ENCODE results near the gene ATF1. TPM values are rescaled to one million over a fixed set of nuclear protein-coding genes. Genes with fewer than 3 reads are reported as not detected.

Gene ATF1
- total RNA-seq (2021; fragmentation: NEBNext Ultra II Directional; extraction: Animal tissue kit (Norgen Biotek cat#: 25700)): 41.6 and 41.8 TPM in 2 replicates
- 16.7 and 23.2 TPM in 2 replicates for polyA plus RNA-seq (2011; rRNA removed)
- polyA plus RNA-seq (2011; cell fraction: cytosol; rRNA removed): 30.0 TPM
- 45.4 TPM for polyA plus RNA-seq (2011; cell fraction: nucleus; rRNA removed)
- 31.7 to 39.7 TPM (median 36.8 TPM) in 4 replicates for polyA plus RNA-seq (2012, experiment 1 of 2)
- 1.2 TPM for polyA plus RNA-seq (2012, experiment 2 of 2)
- polyA plus RNA-seq (2013, experiment 1 of 2): 19.4 TPM
- 20.1 TPM for polyA plus RNA-seq (2013, experiment 2 of 2)
- 54.5 and 83.1 TPM in 2 replicates for polyA minus RNA-seq (2011; rRNA and poly(A)+ RNA removed)
- polyA minus RNA-seq (2011; cell fraction: cytosol; rRNA and poly(A)+ RNA removed): 38.0 TPM
- polyA minus RNA-seq (2011; cell fraction: nucleus; rRNA and poly(A)+ RNA removed): 52.2 TPM
- long read RNA-seq, experiment 1, transcript ATF1-201 (7 exons, 2,181 nt): major isoform, 17 of 42 reads
- long read RNA-seq, experiment 1, partial matches to known transcripts: 13 of 42 reads
- long read RNA-seq, experiment 1, other reads (novel, unspliced or antisense): 12 of 42 reads
- long read RNA-seq, experiment 2, transcript ATF1-201 (7 exons, 2,181 nt): major isoform, 50 of 59 reads
- long read RNA-seq, experiment 2, partial matches to known transcripts: 4 of 59 reads
- long read RNA-seq, experiment 2, other reads (novel, unspliced or antisense): 5 of 59 reads

DNA sequence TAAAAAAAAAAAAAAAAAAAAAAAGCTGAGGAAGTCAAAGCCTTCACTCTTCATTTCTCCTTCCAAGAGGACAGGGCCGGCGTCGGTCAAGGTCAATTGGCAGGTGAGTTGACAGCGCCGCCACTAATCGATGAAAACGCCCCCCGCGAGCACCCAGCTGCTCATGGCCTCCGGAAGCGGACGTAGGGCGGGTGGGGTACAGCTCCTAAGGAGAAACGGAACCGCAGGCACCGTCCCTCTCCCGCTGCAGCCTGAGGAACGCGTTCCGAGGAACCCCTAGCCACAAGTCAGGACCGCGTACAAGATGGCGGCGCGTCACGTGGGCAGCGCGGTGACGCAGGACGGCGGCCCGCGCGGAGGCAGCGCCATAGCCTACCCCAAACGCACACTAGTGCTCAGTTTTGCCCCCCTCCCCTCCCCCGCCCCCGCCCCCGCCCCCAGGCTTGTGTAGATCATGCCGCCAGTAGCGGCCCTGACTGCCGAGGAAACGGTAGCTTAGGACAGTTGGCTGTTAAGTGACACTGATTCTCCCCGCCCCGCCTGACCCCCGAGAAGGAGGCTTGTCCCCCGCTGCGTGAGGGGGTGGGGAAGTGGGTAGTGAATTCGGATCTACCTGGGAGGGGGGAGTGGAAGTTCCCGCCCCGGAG is at the start of gene ATF1:
ATF1 (plus strand) TSS at position 463 of the 647 bp plus-strand sequence. CDS start 16,045 bp downstream, outside the sequence.
- Histone ChIP-seq H4K20me1 (replicated peaks in 1 of 2; ENCODE audit: control insufficient read depth in 1 of 2, insufficient read depth in 2 of 2, low read length in 2 of 2) (no peaks in the 10 kb centered on the region), H4K8ac (ENCODE audit: extremely low read depth, insufficient read depth, low read length) (peak within 1 kb of the TSS; percentile 95), H3K23ac (ENCODE audit: insufficient read length) (no peak within 1 kb of the TSS), H2BK12ac (ENCODE audit: low read depth, low read length) (peak within 1 kb of the TSS; percentile 39; the same call in 1 of the 2 replicates), H3K4me2 (ENCODE audit: insufficient read depth in 1 of 2, low read depth in 2 of 2, low read length in 2 of 2) (peak within 1 kb of the TSS; percentile 72 to 82), H2BK120ac (replicated peaks; ENCODE audit: low read depth, low read length) (no peak within 1 kb of the TSS), H3K9ac (replicated peaks in 1 of 4; ENCODE audit: extremely low read depth in 1 of 4, low read depth in 3 of 4, low read length in 3 of 4) (peak within 1 kb of the TSS; percentile 83 to 91 (median 86)), H3K27me3 (replicated peaks in 1 of 4; ENCODE audit: control insufficient read depth in 3 of 4, extremely low read depth in 1 of 4, insufficient read depth in 3 of 4, low read length in 3 of 4) (no peaks in the 10 kb centered on the region), H2BK5ac (ENCODE audit: low read depth, low read length) (peak within 1 kb of the TSS; percentile 97), H3K56ac (replicated peaks; ENCODE audit: insufficient read length, low read depth, low read length) (peak within 1 kb of the TSS; percentile 92), H2AK5ac (ENCODE audit: low read depth, low read length) (no peak within 1 kb of the TSS), H2BK15ac (ENCODE audit: low read length) (no peak within 1 kb of the TSS), H3K18ac (ENCODE audit: extremely low read depth, low read length) (peak within 1 kb of the TSS; percentile 90), H3K4me3 (ENCODE audit: extremely low read depth in 1 of 4, insufficient read depth in 2 of 4, low read depth in 3 of 4, low read length in 4 of 4) (peak within 1 kb of the TSS; percentile 64 to 94 (median 72)), H4K5ac (ENCODE audit: insufficient read length, low read depth, low read length) (peak within 1 kb of the TSS; percentile 96), H3K4ac (replicated peaks; ENCODE audit: insufficient read length, low read depth, low read length) (peak within 1 kb of the TSS; percentile 94), H3K27ac (ENCODE audit: low read depth, low read length) (peak within 1 kb of the TSS; percentile 97), H3K14ac (ENCODE audit: insufficient read length) (peak within 1 kb of the TSS; percentile 29), H4K91ac (replicated peaks; ENCODE audit: insufficient read length, low read length) (peak within 1 kb of the TSS; percentile 95), H3K9me3 (ENCODE audit: insufficient read depth in 2 of 2, low read depth in 1 of 2, low read length in 1 of 2) (no peaks in the 10 kb centered on the region), H3K4me1 (replicated peaks in 1 of 4; ENCODE audit: control insufficient read depth in 3 of 4, insufficient read depth in 4 of 4, low read length in 3 of 4) (peaks cover 0 to 7% (median 3%) of the 10 kb centered on the region in 4 experiments; a peak in 4 of 7 replicates), H3K79me1 (ENCODE audit: low read depth, low read length) (no peaks in the 10 kb centered on the region), H3K23me2 (ENCODE audit: low read depth, low read length) (peaks cover 5% of the 10 kb centered on the region), H3K79me2 (ENCODE audit: control insufficient read depth in 1 of 2, insufficient read depth in 2 of 2, low read length in 2 of 2) (peaks cover 5 to 49% of the 10 kb centered on the region in 2 experiments; a peak in 2 of 4 replicates), H2AFZ (ENCODE audit: low read length) (peak within 1 kb of the TSS; percentile 85; the same call in 1 of the 2 replicates), H3K36me3 (ENCODE audit: control insufficient read depth in 2 of 4, insufficient read depth in 4 of 4, low read length in 3 of 4) (no peaks in the 10 kb centered on the region), H2BK20ac (ENCODE audit: low read length) (no peak within 1 kb of the TSS)
- DNase-seq (ENCODE audit: low read depth in 1 of 2, low spot score in 2 of 2) (peak; percentile 83 to 91), FAIRE-seq (no peak)
- ChIA-PET POLR2A (ENCODE audit: partially characterized antibody) (interaction anchor here (0.6 to 2.6 kb wide), 12 partner anchors 10 to 480 kb away, joined by 3 to 22 read pairs (median 5); partner anchors contain the start of genes DIP2B, LARP4 and LIMA1), CTCF (ENCODE audit: partially characterized antibody) (interaction anchor here (0.6 to 1.7 kb wide), 6 partner anchors 10 to 1518 kb away, joined by 3 to 7 read pairs (median 4); partner anchors contain the start of gene DIP2B)
- WGBS, 2 experiments (ENCODE audit: extremely low coverage in 1 of 2, insufficient coverage in 1 of 2, insufficient read length in 1 of 2, insufficient replicate concordance in 2 of 2, low coverage in 1 of 2, low lambda C conversion rate in 2 of 2, missing lambda C conversion rate in 1 of 2): 1% methylated on average over 39 of the region's 51 CpGs; no CpG with 5 or more reads in 1 of the 2 experiments
